Measurements from ENCODE around the gene BTBD17. TPM values are rescaled to one million over a fixed set of nuclear protein-coding genes. Genes with fewer than 3 reads are reported as not detected.

The BTBD17 gene
- total and polyA plus RNA-seq, 12 donors, result not detected

DNA sequence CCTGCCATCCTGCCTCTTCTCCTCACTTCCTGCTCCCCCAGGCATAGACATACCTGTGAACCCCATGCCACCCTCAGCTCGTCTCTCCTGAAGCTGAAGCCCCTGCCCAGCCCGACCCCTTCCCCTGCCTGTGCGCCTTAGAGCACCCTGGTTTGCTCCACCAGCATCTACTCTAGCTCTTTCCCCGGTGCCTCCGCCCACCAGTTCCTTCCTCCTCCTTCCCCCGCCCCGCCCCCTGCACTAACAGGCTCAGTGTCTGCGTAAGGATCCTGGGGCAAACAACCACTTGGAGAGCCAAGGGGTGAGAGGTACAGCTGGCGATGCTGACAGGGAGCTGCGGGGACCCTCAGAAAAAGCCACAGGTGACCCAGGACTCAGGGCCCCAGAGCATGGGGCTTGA, 7.6 kb upstream of the BTBD17 start:
- Histone ChIP-seq H3K36me3 (no peaks in the 10 kb centered on the region), H3K27ac (no peak overlapping the region), H3K4me3 (peak overlapping the region in 1 of 10 donors; percentile 11), H3K27me3 (peaks cover 0 to 15% (median 0%) of the 10 kb centered on the region in 7 donors), H3K4me1 (peaks cover 4 to 22% (median 13%) of the 10 kb centered on the region in 9 donors), H3K9me3 (no peaks in the 10 kb centered on the region)
- intact Hi-C loops (cut with DNase I), result loop anchor here in 4 of 10 donors (2.0 to 5.0 kb wide), 2 partner anchors 123 to 124 kb away; no protein-coding TSS in a partner anchor
- peak in 5 of 8 donors; percentile 39 to 67 (median 60) for ATAC-seq
- 31 to 35% methylated on average over 10 of the region's 10 CpGs for WGBS, 2 donors
- DNase-seq, result peak; percentile 51 to 53
- TF ChIP-seq, protein P1, sequence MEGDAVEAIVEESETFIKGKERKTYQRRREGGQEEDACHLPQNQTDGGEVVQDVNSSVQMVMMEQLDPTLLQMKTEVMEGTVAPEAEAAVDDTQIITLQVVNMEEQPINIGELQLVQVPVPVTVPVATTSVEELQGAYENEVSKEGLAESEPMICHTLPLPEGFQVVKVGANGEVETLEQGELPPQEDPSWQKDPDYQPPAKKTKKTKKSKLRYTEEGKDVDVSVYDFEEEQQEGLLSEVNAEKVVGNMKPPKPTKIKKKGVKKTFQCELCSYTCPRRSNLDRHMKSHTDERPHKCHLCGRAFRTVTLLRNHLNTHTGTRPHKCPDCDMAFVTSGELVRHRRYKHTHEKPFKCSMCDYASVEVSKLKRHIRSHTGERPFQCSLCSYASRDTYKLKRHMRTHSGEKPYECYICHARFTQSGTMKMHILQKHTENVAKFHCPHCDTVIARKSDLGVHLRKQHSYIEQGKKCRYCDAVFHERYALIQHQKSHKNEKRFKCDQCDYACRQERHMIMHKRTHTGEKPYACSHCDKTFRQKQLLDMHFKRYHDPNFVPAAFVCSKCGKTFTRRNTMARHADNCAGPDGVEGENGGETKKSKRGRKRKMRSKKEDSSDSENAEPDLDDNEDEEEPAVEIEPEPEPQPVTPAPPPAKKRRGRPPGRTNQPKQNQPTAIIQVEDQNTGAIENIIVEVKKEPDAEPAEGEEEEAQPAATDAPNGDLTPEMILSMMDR (IDR thresholded peaks at IDR 0.05), result no peak

DNA sequence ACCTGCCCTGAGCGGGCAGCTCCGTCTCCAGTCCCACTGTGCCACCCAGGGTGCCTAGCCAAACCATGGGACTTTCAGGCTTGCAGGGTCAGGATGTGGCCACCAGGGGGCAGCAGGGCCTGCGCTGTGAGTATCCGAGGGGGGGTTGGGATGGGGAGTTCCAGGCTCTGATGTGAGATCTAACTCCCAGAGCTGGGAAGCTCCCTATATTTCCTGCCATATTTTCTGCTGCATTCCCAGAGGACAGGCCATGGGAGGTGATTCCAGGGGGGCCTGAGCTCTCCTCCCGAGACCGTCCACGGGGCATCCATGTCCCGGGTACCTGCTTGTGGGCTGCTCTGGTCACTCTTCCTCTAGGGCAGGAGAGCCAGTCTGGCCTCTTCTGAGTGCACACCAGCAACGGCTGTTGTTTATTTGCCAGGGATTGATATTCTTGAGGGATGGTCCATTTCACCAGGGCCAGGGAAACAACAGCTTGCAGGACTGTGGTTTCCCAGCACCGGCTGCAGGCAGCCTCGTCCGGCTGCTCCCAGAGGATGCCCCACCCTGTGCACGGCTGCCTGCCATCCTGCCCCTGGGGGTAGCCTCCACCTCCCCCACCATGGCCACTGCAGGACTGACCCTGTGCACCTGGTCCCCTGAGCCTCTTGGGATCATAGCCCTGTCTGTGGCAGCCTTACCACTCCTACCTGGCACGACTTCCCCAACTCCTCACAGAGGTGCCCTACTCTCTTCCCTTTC, 6.8 kb upstream of the BTBD17 start:
- H3K4me1 ChIP-seq, result peaks cover 4 to 16% (median 13%) of the 10 kb centered on the region in 9 donors
- H3K4me3 ChIP-seq, result peak overlapping the region in 6 of 10 donors; percentile 4 to 38 (median 15)
- peak; percentile 73 to 92 (median 81) for ATAC-seq
- TF ChIP-seq, protein P1 (IDR thresholded peaks at IDR 0.05), result peak; percentile 85 to 96 (median 92)
- no peaks in the 10 kb centered on the region for H3K9me3 ChIP-seq
- intact Hi-C loops (cut with DNase I), result loop anchor here in 5 of 10 donors (1.0 to 5.0 kb wide), 3 partner anchors 124 to 125 kb away; no protein-coding TSS in a partner anchor
- H3K36me3 ChIP-seq, result no peaks in the 10 kb centered on the region
- 22 to 29% methylated on average over 14 of the region's 14 CpGs for WGBS, 2 donors
- no peak overlapping the region for H3K27ac ChIP-seq
- peaks cover 0 to 15% (median 0%) of the 10 kb centered on the region in 7 donors for H3K27me3 ChIP-seq
- DNase-seq, result peak; percentile 75 to 77

DNA sequence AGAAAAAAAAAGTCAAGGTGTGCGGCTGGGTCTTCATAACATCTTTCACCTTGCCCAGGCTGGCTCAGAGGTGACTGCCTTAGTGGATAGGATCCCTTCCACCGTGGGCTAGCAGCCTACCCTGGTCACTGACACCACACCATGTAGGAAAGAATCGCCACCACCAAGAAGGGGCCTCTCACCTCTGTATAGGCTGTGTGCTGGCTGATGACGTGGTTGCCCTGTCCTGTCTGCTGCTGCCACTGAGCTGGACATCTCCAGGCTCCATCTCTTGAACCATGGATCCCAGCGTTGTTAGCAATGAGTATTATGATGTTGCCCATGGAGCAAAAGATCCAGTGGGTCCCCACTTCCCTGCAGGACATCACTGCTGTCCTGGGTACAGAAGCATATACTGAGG, 5.5 kb upstream of the BTBD17 start, which contains the start of gene GPR142:
Gene GPR142 (plus strand): TSS at position 301 of the 400 bp plus-strand sequence. CDS start 2,035 bp downstream, outside the sequence.
- Histone ChIP-seq H3K36me3 (no peaks in the 10 kb centered on the region), H3K4me3 (peak within 1 kb of the TSS in 4 of 10 donors; percentile 4 to 38 (median 13)), H3K27ac (no peak within 1 kb of the TSS), H3K9me3 (no peaks in the 10 kb centered on the region), H3K4me1 (peaks cover 4 to 16% (median 13%) of the 10 kb centered on the region in 9 donors), H3K27me3 (peaks cover 0 to 23% (median 4%) of the 10 kb centered on the region in 7 donors)
- intact Hi-C loops (cut with DNase I), result loop anchor here in 2 of 10 donors (5.0 kb wide), 1 partner anchor 125 kb away; no protein-coding TSS in a partner anchor
- TF ChIP-seq, protein P1 (IDR thresholded peaks at IDR 0.05), result no peak
- DNase-seq (no peak), ATAC-seq (no peak)
- WGBS, 2 donors, result 88 to 91% methylated on average over 5 of the region's 5 CpGs

DNA sequence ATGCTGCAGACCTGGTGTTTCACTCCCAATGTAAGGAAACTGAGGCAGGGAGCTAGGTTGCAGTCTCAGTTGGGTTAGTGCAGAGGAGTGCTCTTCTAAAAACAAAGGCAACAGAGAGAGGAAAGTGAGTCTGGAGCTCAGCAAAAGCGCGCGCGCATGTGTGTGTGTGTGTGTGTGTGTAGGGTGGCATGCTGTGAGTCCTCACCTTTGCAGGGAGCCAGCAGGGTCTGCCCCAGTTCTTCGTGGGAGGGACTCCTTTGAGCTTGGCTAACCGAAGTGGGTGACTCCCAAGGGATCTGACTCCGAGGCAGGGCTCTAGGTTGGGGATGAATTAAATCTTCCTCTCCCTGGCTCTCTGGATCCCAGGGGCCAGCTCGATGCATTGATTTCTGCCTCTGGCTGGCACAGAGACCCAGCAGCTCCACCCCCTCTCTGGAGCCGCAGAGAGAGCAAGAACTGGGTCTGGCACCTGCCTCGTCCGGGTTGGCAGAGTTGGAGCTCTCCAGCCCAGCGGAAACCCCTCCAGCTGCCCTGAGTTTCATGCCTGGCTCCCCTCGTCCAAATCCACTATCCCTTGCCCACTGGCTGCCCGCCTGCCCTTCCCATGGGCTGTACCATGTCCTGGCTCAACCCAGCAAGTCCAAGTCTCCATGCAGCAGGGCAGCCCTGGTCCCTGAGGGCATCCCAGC, 1.3 kb upstream of the BTBD17 start:
- TF ChIP-seq, protein P1 (IDR thresholded peaks at IDR 0.05), result no peak

More for the DNA sequence above, 1.3 kb upstream of the BTBD17 start:
- Histone ChIP-seq H3K9me3 (no peaks in the 10 kb centered on the region), H3K4me1 (peaks cover 0 to 12% (median 1%) of the 10 kb centered on the region in 9 donors), H3K27ac (no peak overlapping the region), H3K27me3 (peaks cover 1 to 55% (median 46%) of the 10 kb centered on the region in 7 donors), H3K36me3 (no peaks in the 10 kb centered on the region), H3K4me3 (no peak overlapping the region)
- WGBS, 2 donors, result 54 to 59% methylated on average over 14 of the region's 14 CpGs
- intact Hi-C loops (cut with DNase I), result loop anchor here in 7 of 10 donors (2.0 to 5.0 kb wide), 5 partner anchors 60 to 161 kb away; partner anchors contain the start of genes TTYH2 (in 4 of the 7) and RPL38 (in 1 of the 7)
- no peak for ATAC-seq
- DNase-seq, result no peak

Measured in heart right ventricle (tissue), 16 donors.